GM20000 (cell line): ENCODE data around the gene AMHR2.

Source experiments
- DNase-seq: peaks from one replicate; pipeline ENCODE4 v3.0.0; 2012; ENCODE audit warnings: low spot score
- CTCF ChIP-seq: IDR thresholded peaks from 2 replicates; pipeline ENCODE4 v1.5.1; 2012; ENCODE audit warnings: mild to moderate bottlenecking, control low read depth; ENCODE audit errors: extremely low read depth, missing control alignments

The AMHR2 gene

GRCh38 chr12:53480491-53481442, 57.1 kb downstream of the AMHR2 start:
- no peak for DNase-seq

More at GRCh38 chr12:53480491-53481442, 57.1 kb downstream of the AMHR2 start:
- no peak for TF ChIP-seq CTCF
